ENCODE measurements around the gene RAB11A.

- TF ChIP-seq CTCF (conservative IDR thresholded peaks at IDR 0.05; ENCODE audit: low read length) (peak; percentile 75), EZH2phosphoT487 (IDR thresholded peaks at IDR 0.05; ENCODE audit: borderline replicate concordance) (no peak)
Observed at GRCh38 chr15:65862682-65863081, 6.6 kb upstream of the RAB11A start.
